Bronchial epithelial cell (primary cell): ENCODE results near the gene CYB561D2. TPM values are rescaled to one million over a fixed set of nuclear protein-coding genes. Genes with fewer than 3 reads are reported as not detected.
A peak's percentile ranks its signal among the peaks of the same experiment; 100 is the strongest.

ENCODE experiments used
- DNase-seq: peaks from one replicate; pipeline ENCODE4 v3.0.0-alpha.2; 2010; ENCODE audit warnings: low read depth
- FAIRE-seq: peaks from 2 replicates; lab custom pipeline; 2011; peaks lifted over from hg19 to GRCh38; lab: Jason Lieb, UNC
- H3K27me3 ChIP-seq: 2 replicates; pipeline ENCODE4 v1.5.1; 2011; ENCODE audit warnings: low read length; ENCODE audit not compliant: control insufficient read depth, insufficient read depth
- H3K36me3 ChIP-seq: 2 replicates; pipeline ENCODE4 v1.5.1; 2011; ENCODE audit warnings: low read length; ENCODE audit not compliant: control insufficient read depth, insufficient read depth
- H3K4me3 ChIP-seq: 2 replicates; pipeline ENCODE4 v1.5.1; 2011; ENCODE audit warnings: mild to moderate bottlenecking, low read depth, low read length, control low read depth
- total RNA-seq: library from RNA; depleted of rRNA; stranded (reverse); fragments of >200 nt; gene quantifications from 2 replicates; pipeline ENCODE4 v1.2.1, GENCODE V29; 2014
- TF ChIP-seq, protein P1 (sequence below): IDR thresholded peaks from 2 replicates; pipeline ENCODE4 v1.5.1; 2011; ENCODE audit warnings: mild to moderate bottlenecking, moderate library complexity, low read length, control low read depth, inconsistent platforms; ENCODE audit not compliant: insufficient read depth, severe bottlenecking

Gene CYB561D2
- total RNA-seq, 1 donor from 2014 or later: 22.1 TPM

DNA sequence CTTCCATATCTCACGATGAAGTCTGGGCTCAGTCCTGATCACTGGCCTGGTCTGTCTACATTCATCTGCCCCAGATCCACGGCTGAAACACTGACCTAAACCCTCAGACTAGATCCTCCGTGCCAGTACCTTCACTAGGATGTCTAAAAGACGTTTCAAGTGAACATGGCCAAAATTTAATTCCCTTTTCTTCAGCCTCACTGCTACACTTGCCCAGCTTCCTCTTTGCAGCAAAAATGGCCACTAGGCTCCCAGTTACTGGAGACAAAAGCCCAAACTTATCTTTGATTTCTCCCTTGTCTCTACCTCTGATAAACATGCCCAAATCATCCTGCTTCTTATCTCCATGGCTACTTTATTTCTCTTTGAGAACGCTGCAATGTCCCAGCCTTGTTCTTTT, 11.7 kb upstream of the CYB561D2 start:
- FAIRE-seq: peak; percentile 36

DNA sequence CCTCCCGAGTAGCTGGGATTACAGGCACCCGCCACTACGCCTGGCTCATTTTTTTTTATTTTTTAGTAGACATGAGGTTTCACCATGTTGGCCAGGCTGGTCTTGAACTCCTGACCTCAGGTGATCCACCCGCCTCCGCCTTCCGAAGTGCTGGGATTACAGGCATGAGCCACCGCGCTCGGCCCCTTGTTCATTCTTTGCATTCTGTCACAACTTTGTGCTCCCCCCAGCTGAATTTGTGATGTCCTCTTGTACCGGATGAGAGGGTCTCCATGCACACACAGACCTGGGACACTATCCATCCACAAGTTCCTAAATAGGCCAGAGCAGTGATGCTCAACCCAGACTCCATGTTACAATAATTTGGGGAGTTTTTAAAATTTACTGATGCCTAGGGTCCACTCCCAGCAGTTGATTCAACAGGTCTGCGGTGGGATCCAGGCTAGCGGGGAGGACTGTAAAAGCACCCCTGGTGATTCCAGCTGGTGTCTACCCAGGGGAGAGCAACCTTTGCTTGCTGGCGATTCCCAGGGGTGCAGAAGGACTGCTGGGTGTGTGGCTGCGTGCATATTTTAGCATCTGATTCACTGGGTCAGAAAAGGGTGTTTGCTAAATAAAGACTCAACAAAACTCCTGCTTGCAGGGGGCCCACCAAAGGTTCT, 11.0 kb upstream of the CYB561D2 start:
- Histone ChIP-seq H3K4me3 (peak overlapping the region; percentile 44), H3K36me3 (no peaks in the 10 kb centered on the region), H3K27me3 (no peaks in the 10 kb centered on the region)
- no peak for DNase-seq
- TF ChIP-seq, protein P1, sequence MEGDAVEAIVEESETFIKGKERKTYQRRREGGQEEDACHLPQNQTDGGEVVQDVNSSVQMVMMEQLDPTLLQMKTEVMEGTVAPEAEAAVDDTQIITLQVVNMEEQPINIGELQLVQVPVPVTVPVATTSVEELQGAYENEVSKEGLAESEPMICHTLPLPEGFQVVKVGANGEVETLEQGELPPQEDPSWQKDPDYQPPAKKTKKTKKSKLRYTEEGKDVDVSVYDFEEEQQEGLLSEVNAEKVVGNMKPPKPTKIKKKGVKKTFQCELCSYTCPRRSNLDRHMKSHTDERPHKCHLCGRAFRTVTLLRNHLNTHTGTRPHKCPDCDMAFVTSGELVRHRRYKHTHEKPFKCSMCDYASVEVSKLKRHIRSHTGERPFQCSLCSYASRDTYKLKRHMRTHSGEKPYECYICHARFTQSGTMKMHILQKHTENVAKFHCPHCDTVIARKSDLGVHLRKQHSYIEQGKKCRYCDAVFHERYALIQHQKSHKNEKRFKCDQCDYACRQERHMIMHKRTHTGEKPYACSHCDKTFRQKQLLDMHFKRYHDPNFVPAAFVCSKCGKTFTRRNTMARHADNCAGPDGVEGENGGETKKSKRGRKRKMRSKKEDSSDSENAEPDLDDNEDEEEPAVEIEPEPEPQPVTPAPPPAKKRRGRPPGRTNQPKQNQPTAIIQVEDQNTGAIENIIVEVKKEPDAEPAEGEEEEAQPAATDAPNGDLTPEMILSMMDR: no peak
- FAIRE-seq: no peak

More for the DNA sequence above, 11.7 kb upstream of the CYB561D2 start:
- TF ChIP-seq, protein P1: no peak
- no peak overlapping the region for H3K4me3 ChIP-seq
- DNase-seq: no peak
- no peaks in the 10 kb centered on the region for H3K36me3 ChIP-seq
- no peaks in the 10 kb centered on the region for H3K27me3 ChIP-seq

DNA sequence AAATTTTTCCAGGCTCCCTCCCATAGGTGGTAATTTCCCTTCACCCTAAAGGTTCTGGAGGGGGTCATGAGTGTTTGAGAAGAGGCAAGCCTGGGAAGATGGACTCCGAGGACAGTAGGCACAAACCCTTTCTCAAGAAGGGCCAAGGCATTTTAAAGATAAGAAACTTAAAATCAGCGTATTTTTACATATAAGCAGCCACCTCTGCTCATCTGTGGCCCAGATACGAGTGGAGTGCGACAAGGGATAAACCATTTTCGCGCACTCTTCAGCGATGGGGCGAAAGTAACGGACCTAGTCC, 10.6 kb upstream of the CYB561D2 start:
- no peak for FAIRE-seq
- peak overlapping the region; percentile 44 for H3K4me3 ChIP-seq
- TF ChIP-seq, protein P1: no peak
- H3K36me3 ChIP-seq: no peaks in the 10 kb centered on the region
- no peak for DNase-seq
- H3K27me3 ChIP-seq: no peaks in the 10 kb centered on the region

DNA sequence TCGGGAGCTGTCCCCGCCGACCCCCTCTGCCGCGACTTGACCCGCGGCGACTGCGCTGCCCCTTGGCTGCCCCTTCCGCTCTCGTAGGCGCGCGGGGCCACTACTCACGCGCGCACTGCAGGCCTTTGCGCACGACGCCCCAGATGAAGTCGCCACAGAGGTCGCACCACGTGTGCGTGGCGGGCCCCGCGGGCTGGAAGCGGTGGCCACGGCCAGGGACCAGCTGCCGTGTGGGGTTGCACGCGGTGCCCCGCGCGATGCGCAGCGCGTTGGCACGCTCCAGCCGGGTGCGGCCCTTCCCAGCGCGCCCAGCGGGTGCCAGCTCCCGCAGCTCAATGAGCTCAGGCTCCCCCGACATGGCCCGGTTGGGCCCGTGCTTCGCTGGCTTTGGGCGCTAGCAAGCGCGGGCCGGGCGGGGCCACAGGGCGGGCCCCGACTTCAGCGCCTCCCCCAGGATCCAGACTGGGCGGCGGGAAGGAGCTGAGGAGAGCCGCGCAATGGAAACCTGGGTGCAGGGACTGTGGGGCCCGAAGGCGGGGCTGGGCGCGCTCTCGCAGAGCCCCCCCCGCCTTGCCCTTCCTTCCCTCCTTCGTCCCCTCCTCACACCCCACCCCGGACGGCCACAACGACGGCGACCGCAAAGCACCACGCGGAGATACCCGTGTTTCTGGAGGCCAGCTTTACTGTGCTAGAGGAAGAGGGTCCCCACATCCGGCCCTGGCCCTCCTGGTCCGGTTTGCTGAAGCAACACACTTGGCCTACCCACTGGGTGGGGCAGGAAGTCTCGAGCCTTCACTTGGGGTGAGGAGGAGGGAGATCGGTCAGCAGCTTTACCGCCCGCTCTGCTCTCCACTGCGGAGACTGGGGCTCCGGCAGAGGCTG, 10.0 kb upstream of the CYB561D2 start, which contains the start of gene RASSF1:
TSS of gene RASSF1 (minus strand) at position 389 of the 882 bp plus-strand sequence. CDS start at position 358, 31 bp downstream.
- peak; percentile 42 for DNase-seq
- H3K36me3 ChIP-seq: no peaks in the 10 kb centered on the region
- no peaks in the 10 kb centered on the region for H3K27me3 ChIP-seq
- H3K4me3 ChIP-seq: peak within 1 kb of the TSS; percentile 44
- FAIRE-seq: no peak
- TF ChIP-seq, protein P1: no peak

DNA sequence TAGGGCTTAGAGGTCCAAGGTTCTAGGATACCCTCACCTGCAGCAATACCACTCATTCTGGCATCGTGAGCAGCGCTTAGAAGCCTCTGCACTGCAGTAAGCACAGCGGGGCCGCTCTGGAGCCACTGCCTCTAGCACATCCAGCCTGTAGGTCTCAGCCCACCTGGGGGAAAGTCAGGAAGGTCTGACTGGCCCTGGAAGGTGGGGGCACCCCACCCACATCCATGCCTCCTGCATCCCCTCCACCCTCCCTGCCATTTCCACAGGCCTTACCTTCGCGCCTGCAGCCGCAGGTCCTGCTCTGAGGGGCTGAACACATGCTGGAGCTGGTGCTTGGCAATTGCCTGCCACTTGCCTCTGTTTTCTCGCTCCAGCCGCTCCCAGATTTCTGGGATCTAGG, 9.1 kb upstream of the CYB561D2 start:
- no peak for FAIRE-seq
- Histone ChIP-seq H3K4me3 (no peak overlapping the region), H3K27me3 (no peaks in the 10 kb centered on the region), H3K36me3 (no peaks in the 10 kb centered on the region)
- no peak for DNase-seq
- TF ChIP-seq, protein P1: no peak
